ENCODE data around the gene GPR141. TPM values are rescaled to one million over a fixed set of nuclear protein-coding genes. Genes with fewer than 3 reads are reported as not detected.

GPR141 gene
- total RNA-seq, 1 experiment from 2014 or later, result not detected

GRCh38 chr7:37643876-37644275, 39.7 kb upstream of the GPR141 start:
- no peaks in the 10 kb centered on the region for H3K4me1 Mint-ChIP-seq (ENCODE audit: low read depth, unreplicated experiment)
- H3K9me3 ChIP-seq, result no peaks in the 10 kb centered on the region
- no peak overlapping the region for H3K27ac Mint-ChIP-seq (ENCODE audit: unreplicated experiment)
- BruUV-seq (replicated peaks), result no TSS peak
- no peaks in the 10 kb centered on the region for H3K4me1 ChIP-seq
- H3K4me3 ChIP-seq (ENCODE audit: low read depth, low read length), result no peak overlapping the region
- CTCF ChIA-PET, result no interaction called here
- no peaks in the 10 kb centered on the region for H3K36me3 Mint-ChIP-seq (ENCODE audit: insufficient read depth, unreplicated experiment)
- no peak for TF ChIP-seq CTCF (IDR thresholded peaks at IDR 0.05; ENCODE audit: insufficient read depth in 1 of 2, low read depth in 1 of 2, low read length in 1 of 2, severe bottlenecking in 1 of 2, unreplicated experiment in 1 of 2)
- no peak for DNase-seq
- no peaks in the 10 kb centered on the region for H3K27me3 ChIP-seq (replicated peaks; ENCODE audit: control insufficient read depth, insufficient read depth, low read length)
- POLR2A ChIA-PET, result no interaction called here
- no peaks in the 10 kb centered on the region for H3K9me3 Mint-ChIP-seq (ENCODE audit: unreplicated experiment)
- intact Hi-C loops (cut with micrococcal nuclease; ENCODE audit: unreplicated experiment), result no loop called here
- H3K4me3 Mint-ChIP-seq (ENCODE audit: unreplicated experiment), result no peak overlapping the region
- H3K36me3 ChIP-seq (ENCODE audit: control insufficient read depth, insufficient read depth, low read length), result no peaks in the 10 kb centered on the region
- no peaks in the 10 kb centered on the region for H3K27me3 Mint-ChIP-seq (ENCODE audit: insufficient read depth, unreplicated experiment)

- Histone ChIP-seq H3K36me3 (ENCODE audit: control insufficient read depth, insufficient read depth, low read length) (no peaks in the 10 kb centered on the region), H3K4me3 (ENCODE audit: low read depth, low read length) (no peak overlapping the region), H3K9me3 (no peaks in the 10 kb centered on the region), H3K27me3 (replicated peaks; ENCODE audit: control insufficient read depth, insufficient read depth, low read length) (no peaks in the 10 kb centered on the region), H3K4me1 (no peaks in the 10 kb centered on the region)
- no TSS peak for BruUV-seq (replicated peaks)
- H3K9me3 Mint-ChIP-seq (ENCODE audit: unreplicated experiment), result no peaks in the 10 kb centered on the region
- no peaks in the 10 kb centered on the region for H3K27me3 Mint-ChIP-seq (ENCODE audit: insufficient read depth, unreplicated experiment)
- TF ChIP-seq CTCF (IDR thresholded peaks at IDR 0.05; ENCODE audit: insufficient read depth in 1 of 2, low read depth in 1 of 2, low read length in 1 of 2, severe bottlenecking in 1 of 2, unreplicated experiment in 1 of 2), result no peak
- no peaks in the 10 kb centered on the region for H3K36me3 Mint-ChIP-seq (ENCODE audit: insufficient read depth, unreplicated experiment)
- intact Hi-C loops (cut with micrococcal nuclease; ENCODE audit: unreplicated experiment), result no loop called here
- ChIA-PET POLR2A (no interaction called here), CTCF (no interaction called here)
- no peaks in the 10 kb centered on the region for H3K4me1 Mint-ChIP-seq (ENCODE audit: low read depth, unreplicated experiment)
- H3K27ac Mint-ChIP-seq (ENCODE audit: unreplicated experiment), result no peak overlapping the region
- no peak overlapping the region for H3K4me3 Mint-ChIP-seq (ENCODE audit: unreplicated experiment)
- DNase-seq, result no peak
These were observed 38.1 kb upstream of the GPR141 start for GRCh38 chr7:37645282-37646050.

- intact Hi-C loops (cut with micrococcal nuclease; ENCODE audit: unreplicated experiment), result no loop called here
- DNase-seq, result no peak
- POLR2A ChIA-PET, result no interaction called here
These were observed 26.5 kb upstream of the GPR141 start for GRCh38 chr7:37656913-37657530.

More at GRCh38 chr7:37656913-37657530, 26.5 kb upstream of the GPR141 start:
- CTCF ChIA-PET, result no interaction called here
- no peaks in the 10 kb centered on the region for H3K4me1 ChIP-seq
- Mint-ChIP-seq H3K27me3 (ENCODE audit: insufficient read depth, unreplicated experiment) (peaks cover 5% of the 10 kb centered on the region), H3K36me3 (ENCODE audit: insufficient read depth, unreplicated experiment) (no peaks in the 10 kb centered on the region), H3K27ac (ENCODE audit: unreplicated experiment) (peak overlapping the region; percentile 8), H3K9me3 (ENCODE audit: unreplicated experiment) (no peaks in the 10 kb centered on the region), H3K4me1 (ENCODE audit: low read depth, unreplicated experiment) (no peaks in the 10 kb centered on the region), H3K4me3 (ENCODE audit: unreplicated experiment) (no peak overlapping the region)
- H3K9me3 ChIP-seq, result no peaks in the 10 kb centered on the region
- no peaks in the 10 kb centered on the region for H3K27me3 ChIP-seq (replicated peaks; ENCODE audit: control insufficient read depth, insufficient read depth, low read length)
- H3K36me3 ChIP-seq (ENCODE audit: control insufficient read depth, insufficient read depth, low read length), result no peaks in the 10 kb centered on the region
- no peak for TF ChIP-seq CTCF (IDR thresholded peaks at IDR 0.05; ENCODE audit: insufficient read depth in 1 of 2, low read depth in 1 of 2, low read length in 1 of 2, severe bottlenecking in 1 of 2, unreplicated experiment in 1 of 2)
- no TSS peak for BruUV-seq (replicated peaks)
- no peak overlapping the region for H3K4me3 ChIP-seq (ENCODE audit: low read depth, low read length)
